Ishikawa (cell line): Measurements from ENCODE around the gene UTP15.

Experiments
- EP300 ChIP-seq: IDR thresholded peaks from 2 replicates; pipeline ENCODE4 v1.6.1; 2012; ENCODE audit warnings: borderline replicate concordance
- RAD21 ChIP-seq: IDR thresholded peaks from 2 replicates; pipeline ENCODE4 v1.6.1; 2012; ENCODE audit warnings: low read depth
- TF ChIP-seq, protein P1 (sequence below): IDR thresholded peaks from 2 replicates; pipeline ENCODE4 v1.6.1; 2012; ENCODE audit warnings: low read depth, mild to moderate bottlenecking

DNA sequence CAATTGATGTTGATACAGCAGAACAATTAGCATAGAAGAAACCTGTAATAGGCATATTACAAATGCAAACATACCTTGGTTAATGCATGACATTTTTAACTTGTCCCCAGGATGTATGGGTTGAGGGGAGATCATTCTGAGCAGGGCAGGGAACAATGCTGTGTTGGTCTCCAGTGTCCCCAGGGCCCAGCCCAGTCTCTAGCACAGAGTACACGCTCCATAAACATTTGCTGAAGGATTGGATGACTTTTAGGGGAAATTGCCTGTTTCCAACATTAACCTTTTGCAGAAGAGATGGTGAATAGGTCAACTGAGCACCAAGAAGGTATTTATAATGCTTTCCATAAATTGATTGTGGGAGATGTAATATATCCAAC lies 20.2 kb upstream of the UTP15 start:
- TF ChIP-seq, protein P1, sequence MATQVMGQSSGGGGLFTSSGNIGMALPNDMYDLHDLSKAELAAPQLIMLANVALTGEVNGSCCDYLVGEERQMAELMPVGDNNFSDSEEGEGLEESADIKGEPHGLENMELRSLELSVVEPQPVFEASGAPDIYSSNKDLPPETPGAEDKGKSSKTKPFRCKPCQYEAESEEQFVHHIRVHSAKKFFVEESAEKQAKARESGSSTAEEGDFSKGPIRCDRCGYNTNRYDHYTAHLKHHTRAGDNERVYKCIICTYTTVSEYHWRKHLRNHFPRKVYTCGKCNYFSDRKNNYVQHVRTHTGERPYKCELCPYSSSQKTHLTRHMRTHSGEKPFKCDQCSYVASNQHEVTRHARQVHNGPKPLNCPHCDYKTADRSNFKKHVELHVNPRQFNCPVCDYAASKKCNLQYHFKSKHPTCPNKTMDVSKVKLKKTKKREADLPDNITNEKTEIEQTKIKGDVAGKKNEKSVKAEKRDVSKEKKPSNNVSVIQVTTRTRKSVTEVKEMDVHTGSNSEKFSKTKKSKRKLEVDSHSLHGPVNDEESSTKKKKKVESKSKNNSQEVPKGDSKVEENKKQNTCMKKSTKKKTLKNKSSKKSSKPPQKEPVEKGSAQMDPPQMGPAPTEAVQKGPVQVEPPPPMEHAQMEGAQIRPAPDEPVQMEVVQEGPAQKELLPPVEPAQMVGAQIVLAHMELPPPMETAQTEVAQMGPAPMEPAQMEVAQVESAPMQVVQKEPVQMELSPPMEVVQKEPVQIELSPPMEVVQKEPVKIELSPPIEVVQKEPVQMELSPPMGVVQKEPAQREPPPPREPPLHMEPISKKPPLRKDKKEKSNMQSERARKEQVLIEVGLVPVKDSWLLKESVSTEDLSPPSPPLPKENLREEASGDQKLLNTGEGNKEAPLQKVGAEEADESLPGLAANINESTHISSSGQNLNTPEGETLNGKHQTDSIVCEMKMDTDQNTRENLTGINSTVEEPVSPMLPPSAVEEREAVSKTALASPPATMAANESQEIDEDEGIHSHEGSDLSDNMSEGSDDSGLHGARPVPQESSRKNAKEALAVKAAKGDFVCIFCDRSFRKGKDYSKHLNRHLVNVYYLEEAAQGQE, result no peak
- TF ChIP-seq EP300, result no peak
- TF ChIP-seq RAD21, result no peak
